HEK293T (cell line): ENCODE measurements around the gene BCL7A.

Source experiments
- ARNT ChIP-seq: fragments of 450-650 bp; IDR thresholded peaks from 2 replicates; pipeline ENCODE4 v1.6.1; 2017; ENCODE audit warnings: mild to moderate bottlenecking
- BHLHE40 ChIP-seq: fragments of 450-650 bp; IDR thresholded peaks from 2 replicates; pipeline ENCODE4 v1.6.1; 2016; ENCODE audit warnings: mild to moderate bottlenecking, moderate library complexity, borderline replicate concordance
- FOXA1 ChIP-seq: fragments of 450-650 bp; IDR thresholded peaks from 2 replicates; pipeline ENCODE4 v1.6.1; 2016; ENCODE audit warnings: mild to moderate bottlenecking
- FOXM1 ChIP-seq: fragments of 450-650 bp; IDR thresholded peaks from 2 replicates; pipeline ENCODE4 v1.6.1; 2017; ENCODE audit warnings: mild to moderate bottlenecking, borderline replicate concordance
- NFRKB ChIP-seq: fragments of 450-650 bp; IDR thresholded peaks from 2 replicates; pipeline ENCODE4 v1.6.1; 2016; ENCODE audit warnings: mild to moderate bottlenecking, moderate library complexity
- SP1 ChIP-seq: fragments of 450-650 bp; IDR thresholded peaks from 2 replicates; pipeline ENCODE4 v1.6.1; 2017
- SUZ12 ChIP-seq: fragments of 450-650 bp; IDR thresholded peaks from 2 replicates; pipeline ENCODE4 v1.6.1; 2016; ENCODE audit warnings: mild to moderate bottlenecking
- TARDBP ChIP-seq: fragments of 450-650 bp; IDR thresholded peaks from 2 replicates; pipeline ENCODE4 v1.6.1; 2016

DNA sequence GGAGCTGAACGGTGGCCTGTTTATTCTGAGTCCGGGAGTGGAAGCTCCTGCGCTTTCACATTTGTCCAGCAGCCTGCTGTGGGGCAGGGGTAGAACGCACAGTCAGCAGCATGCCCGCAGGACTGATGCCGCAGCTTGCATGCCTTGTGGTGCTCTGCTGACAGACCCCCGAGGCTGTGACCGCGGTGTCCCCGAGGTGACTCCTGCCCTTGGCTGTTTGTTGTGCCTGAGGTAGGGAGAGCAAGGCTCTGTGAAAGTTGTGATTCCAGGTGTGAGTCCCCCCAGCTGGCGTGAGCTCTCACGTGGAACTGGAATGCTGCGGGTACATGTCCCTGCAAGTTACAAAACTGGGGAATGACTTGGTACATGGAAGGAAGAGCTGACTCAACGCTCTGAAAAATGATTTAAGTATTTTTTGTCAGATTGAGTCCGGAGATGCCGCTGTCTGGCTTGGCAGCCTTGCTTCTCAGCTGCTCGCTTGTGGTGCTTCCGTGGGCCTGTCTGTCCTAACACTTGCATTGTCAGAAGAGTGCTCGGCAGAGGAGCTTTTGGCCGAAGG lies 75.0 kb downstream of the BCL7A start:
- TF ChIP-seq TARDBP: no peak
- no peak for TF ChIP-seq BHLHE40
- no peak for TF ChIP-seq NFRKB
- TF ChIP-seq ARNT: no peak
- no peak for TF ChIP-seq FOXA1
- no peak for TF ChIP-seq SP1
- TF ChIP-seq FOXM1: no peak
- TF ChIP-seq SUZ12: no peak
